CD14-positive monocyte (primary cell): ENCODE data around the gene IQGAP2. TPM values are rescaled to one million over a fixed set of nuclear protein-coding genes. Genes with fewer than 3 reads are reported as not detected.

Experiments used
- DNase-seq, 3 donors: peaks; one replicate each; pipeline ENCODE4 v3.0.0-alpha.2; 2011 to 2022
- H2AFZ ChIP-seq: 2 replicates; pipeline ENCODE4 v1.6.0; 2012; ENCODE audit warnings: mild to moderate bottlenecking, low read depth, low read length, inconsistent platforms; ENCODE audit not compliant: insufficient read depth, poor library complexity, severe bottlenecking
- H3K27ac ChIP-seq, 2 donors: 1 replicate in 1 of 2; 2 replicates in 1 of 2; pipeline ENCODE4 v1.5.1; 2012 to 2013; ENCODE audit warnings: low read length in 2 of 2, control low read depth in 1 of 2, inconsistent platforms in 1 of 2, low read depth in 1 of 2, mild to moderate bottlenecking in 1 of 2
- H3K27me3 ChIP-seq, 2 donors: one replicate each; pipeline versions ENCODE4 v1.6.0 to v1.6.1; 2011 to 2013; ENCODE audit warnings: low read length in 2 of 2; ENCODE audit not compliant: control insufficient read depth in 2 of 2, insufficient read depth in 2 of 2
- H3K36me3 ChIP-seq, 2 donors: replicated peaks in 1 of 2; 1 replicate in 1 of 2; 2 replicates in 1 of 2; pipeline versions ENCODE4 v1.5.1 to v1.6.1; 2012 to 2013; ENCODE audit warnings: low read length in 2 of 2, control low read depth in 1 of 2, inconsistent platforms in 1 of 2, mild to moderate bottlenecking in 1 of 2; ENCODE audit not compliant: insufficient read depth in 2 of 2, control insufficient read depth in 1 of 2
- H3K4me1 ChIP-seq, 2 donors: 1 replicate in 1 of 2; 2 replicates in 1 of 2; pipeline versions ENCODE4 v1.5.1 to v1.6.1; 2012 to 2013; ENCODE audit warnings: low read length in 2 of 2, control low read depth in 1 of 2, inconsistent platforms in 1 of 2, mild to moderate bottlenecking in 1 of 2, moderate library complexity in 1 of 2; ENCODE audit not compliant: insufficient read depth in 2 of 2, control insufficient read depth in 1 of 2
- H3K4me2 ChIP-seq: replicated peaks from 2 replicates; pipeline ENCODE3; 2012; ENCODE audit warnings: low read length, moderate library complexity, mild to moderate bottlenecking; ENCODE audit not compliant: poor library complexity, severe bottlenecking; ENCODE audit errors: extremely low read depth
- H3K4me3 ChIP-seq, 3 experiments: fragments of 200-600 bp in 1 of 3; sonication (generic) in 1 of 3; replicated peaks in 1 of 3; 1 replicate in 2 of 3; 2 replicates in 1 of 3; pipeline ENCODE4 v1.5.1; 2011 to 2013; ENCODE audit warnings: low read length in 3 of 3, mild to moderate bottlenecking in 3 of 3, control low read depth in 2 of 3, low read depth in 2 of 3, inconsistent platforms in 1 of 3, moderate library complexity in 1 of 3
- H3K79me2 ChIP-seq: 2 replicates; pipeline ENCODE4 v1.6.0; 2012; ENCODE audit warnings: mild to moderate bottlenecking, control low read depth, inconsistent platforms, low read length, moderate library complexity; ENCODE audit not compliant: insufficient read depth
- H3K9ac ChIP-seq: 2 replicates; pipeline ENCODE4 v1.6.0; 2017; ENCODE audit warnings: low read length, mild to moderate bottlenecking; ENCODE audit not compliant: insufficient read depth, poor library complexity, severe bottlenecking
- H3K9me3 ChIP-seq, 2 donors: replicated peaks in 1 of 2; 1 replicate in 1 of 2; 2 replicates in 1 of 2; pipeline versions ENCODE4 v1.5.1 to v1.6.1; 2012 to 2013; ENCODE audit warnings: low read length in 2 of 2, control low read depth in 1 of 2; ENCODE audit not compliant: control insufficient read depth in 1 of 2, insufficient read depth in 1 of 2
- H4K20me1 ChIP-seq: 2 replicates; pipeline ENCODE4 v1.6.0; 2012; ENCODE audit warnings: mild to moderate bottlenecking, low read length, control low read depth, moderate library complexity; ENCODE audit not compliant: insufficient read depth
- H3K27ac Mint-ChIP-seq, 7 donors: one replicate each; pipeline ENCODE4 v1.8.0; 2020; ENCODE audit warnings: mild to moderate bottlenecking in 7 of 7, mixed read lengths in 7 of 7, moderate library complexity in 6 of 7, inconsistent platforms in 2 of 7
- H3K27me3 Mint-ChIP-seq, 3 donors: one replicate each; pipeline ENCODE4 v1.8.0; 2021 to 2022; ENCODE audit warnings: low read depth in 3 of 3, mild to moderate bottlenecking in 3 of 3, mixed read lengths in 3 of 3, moderate library complexity in 3 of 3, inconsistent platforms in 1 of 3
- H3K36me3 Mint-ChIP-seq, 2 donors: one replicate each; pipeline ENCODE4 v1.8.0; 2020; ENCODE audit warnings: mixed read lengths in 2 of 2, inconsistent platforms in 1 of 2, mild to moderate bottlenecking in 1 of 2
- H3K4me1 Mint-ChIP-seq: one replicate; pipeline ENCODE4 v1.8.0; 2020; ENCODE audit warnings: mild to moderate bottlenecking, mixed read lengths
- H3K4me3 Mint-ChIP-seq, 2 donors: one replicate each; pipeline ENCODE4 v1.8.0; 2020; ENCODE audit warnings: mild to moderate bottlenecking in 2 of 2, mixed read lengths in 2 of 2, moderate library complexity in 1 of 2
- H3K9me3 Mint-ChIP-seq, 7 donors: one replicate each; pipeline ENCODE4 v1.8.0; 2020 to 2022; ENCODE audit warnings: mixed read lengths in 7 of 7, mild to moderate bottlenecking in 6 of 7, moderate library complexity in 6 of 7, inconsistent platforms in 2 of 7
- WGBS: methylation state at CpG from one replicate; pipeline ENCODE4 v1.1.5; 2013; ENCODE audit warnings: missing lambda C conversion rate; ENCODE audit not compliant: insufficient coverage; 5-methylcytosine and 5-hydroxymethylcytosine counted together
- intact Hi-C, 2 donors: fragments of 100-400 bp; cut with micrococcal nuclease; formaldehyde crosslinking; loops; one replicate each; pipeline versions ENCODE4 v1.15.0 to v1.15.1; 2023
- polyA plus RNA-seq, 3 donors: library from polyadenylated mRNA; depleted of rRNA in 1 of 3; unstranded in 2 of 3; stranded (reverse) in 1 of 3; fragments of 300-500 nt in 2 of 3; fragments of >200 nt in 1 of 3; fragmentation: Illumina TruSeq in 2 of 3; gene quantifications; 1 replicate in 2 of 3; 2 replicates in 1 of 3; pipeline ENCODE4 v1.2.3, GENCODE V29; 2012 to 2021
- TF ChIP-seq, protein P1 (sequence below): fragments of 200-600 bp; IDR thresholded peaks from one replicate; pipeline ENCODE4 v1.8.0; 2022; ENCODE audit warnings: antibody characterized with exemption, mild to moderate bottlenecking

Gene IQGAP2
- polyA plus RNA-seq, 3 donors = 21.4 to 50.9 (median 35.4) TPM

DNA sequence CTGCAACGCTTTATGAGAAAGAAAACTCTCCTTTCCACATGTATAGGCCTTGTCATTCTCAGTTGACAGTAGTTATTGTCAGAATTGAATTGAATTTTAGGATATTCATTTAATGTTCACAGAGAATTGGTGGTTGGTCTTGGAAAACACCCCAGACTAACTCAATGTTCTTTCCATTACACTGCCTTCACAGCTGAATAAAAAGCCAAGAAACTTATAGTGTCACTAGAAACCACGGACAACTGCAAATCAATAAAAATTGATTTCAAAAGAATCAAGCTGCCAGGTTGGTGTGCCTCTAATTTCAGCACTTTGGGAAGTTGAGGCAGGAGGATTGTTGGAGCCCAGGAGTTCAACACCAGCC lies 38.9 kb upstream of the IQGAP2 start:
- H3K4me1 Mint-ChIP-seq = peaks cover 59% of the 10 kb centered on the region
- no peak overlapping the region for H3K4me3 Mint-ChIP-seq
- Histone ChIP-seq H3K9me3 (no peaks in the 10 kb centered on the region), H3K9ac (no peak overlapping the region), H3K4me3 (no peak overlapping the region), H3K27ac (no peak overlapping the region), H3K4me1 (peaks cover 19 to 31% of the 10 kb centered on the region in 2 donors), H3K79me2 (no peaks in the 10 kb centered on the region), H3K27me3 (no peaks in the 10 kb centered on the region), H4K20me1 (no peaks in the 10 kb centered on the region), H3K36me3 (no peaks in the 10 kb centered on the region), H3K4me2 (no peak overlapping the region), H2AFZ (no peak overlapping the region)
- H3K27me3 Mint-ChIP-seq = peaks cover 0 to 5% (median 3%) of the 10 kb centered on the region in 3 donors
- TF ChIP-seq, protein P1, sequence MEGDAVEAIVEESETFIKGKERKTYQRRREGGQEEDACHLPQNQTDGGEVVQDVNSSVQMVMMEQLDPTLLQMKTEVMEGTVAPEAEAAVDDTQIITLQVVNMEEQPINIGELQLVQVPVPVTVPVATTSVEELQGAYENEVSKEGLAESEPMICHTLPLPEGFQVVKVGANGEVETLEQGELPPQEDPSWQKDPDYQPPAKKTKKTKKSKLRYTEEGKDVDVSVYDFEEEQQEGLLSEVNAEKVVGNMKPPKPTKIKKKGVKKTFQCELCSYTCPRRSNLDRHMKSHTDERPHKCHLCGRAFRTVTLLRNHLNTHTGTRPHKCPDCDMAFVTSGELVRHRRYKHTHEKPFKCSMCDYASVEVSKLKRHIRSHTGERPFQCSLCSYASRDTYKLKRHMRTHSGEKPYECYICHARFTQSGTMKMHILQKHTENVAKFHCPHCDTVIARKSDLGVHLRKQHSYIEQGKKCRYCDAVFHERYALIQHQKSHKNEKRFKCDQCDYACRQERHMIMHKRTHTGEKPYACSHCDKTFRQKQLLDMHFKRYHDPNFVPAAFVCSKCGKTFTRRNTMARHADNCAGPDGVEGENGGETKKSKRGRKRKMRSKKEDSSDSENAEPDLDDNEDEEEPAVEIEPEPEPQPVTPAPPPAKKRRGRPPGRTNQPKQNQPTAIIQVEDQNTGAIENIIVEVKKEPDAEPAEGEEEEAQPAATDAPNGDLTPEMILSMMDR = no peak
- intact Hi-C loops = no loop called here
- WGBS = no CpG with 5 or more reads among the region's 2 CpGs
- no peak overlapping the region for H3K27ac Mint-ChIP-seq
- H3K9me3 Mint-ChIP-seq = peaks cover 0 to 4% (median 3%) of the 10 kb centered on the region in 7 donors
- no peak for DNase-seq
- H3K36me3 Mint-ChIP-seq = peaks cover 1 to 3% of the 10 kb centered on the region in 2 donors

DNA sequence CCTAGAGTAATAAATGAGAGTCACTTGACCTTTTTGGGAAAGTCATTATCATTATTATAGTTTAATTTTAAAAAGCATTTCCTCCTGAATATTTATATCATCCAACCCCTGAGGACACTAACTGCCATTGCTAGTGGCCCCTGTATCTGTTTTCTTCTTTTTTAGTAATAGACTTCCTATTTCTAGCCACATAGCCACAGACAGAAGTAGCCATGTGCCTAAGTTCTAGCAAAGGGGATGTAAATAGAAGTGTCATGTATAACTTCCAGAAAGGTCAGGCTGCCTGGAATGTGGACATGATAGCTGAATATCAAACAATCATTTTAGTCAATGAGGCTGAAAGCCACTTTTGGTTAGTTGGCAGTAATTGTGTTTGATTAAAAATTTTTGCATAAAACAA lies 37.5 kb upstream of the IQGAP2 start:
- no peaks in the 10 kb centered on the region for H3K9me3 ChIP-seq
- H3K36me3 ChIP-seq = no peaks in the 10 kb centered on the region
- no peak overlapping the region for H3K4me3 Mint-ChIP-seq
- no peak overlapping the region for H2AFZ ChIP-seq
- H3K27ac ChIP-seq = peak overlapping the region in 1 of 2 donors; percentile 41
- H3K79me2 ChIP-seq = no peaks in the 10 kb centered on the region
- H3K4me2 ChIP-seq = no peak overlapping the region
- intact Hi-C loops = no loop called here
- H3K27me3 Mint-ChIP-seq = peaks cover 3 to 4% (median 4%) of the 10 kb centered on the region in 3 donors
- no peaks in the 10 kb centered on the region for H3K27me3 ChIP-seq
- H3K27ac Mint-ChIP-seq = peak overlapping the region in 3 of 7 donors; percentile 35 to 53 (median 43)
- TF ChIP-seq, protein P1 = no peak
- DNase-seq = peak; percentile 31 to 56 (median 33)
- H3K9me3 Mint-ChIP-seq = peaks cover 0 to 4% (median 3%) of the 10 kb centered on the region in 7 donors
- H4K20me1 ChIP-seq = no peaks in the 10 kb centered on the region
- H3K36me3 Mint-ChIP-seq = peaks cover 0 to 1% of the 10 kb centered on the region in 2 donors
- H3K4me1 ChIP-seq = peaks cover 19 to 30% of the 10 kb centered on the region in 2 donors
- H3K4me1 Mint-ChIP-seq = peaks cover 50% of the 10 kb centered on the region
- no peak overlapping the region for H3K9ac ChIP-seq
- H3K4me3 ChIP-seq = no peak overlapping the region
